Osteoblast (primary cell): ENCODE measurements around the gene CLEC4F. TPM values are rescaled to one million over a fixed set of nuclear protein-coding genes. Genes with fewer than 3 reads are reported as not detected.

Experiments
- DNase-seq: peaks from one replicate; pipeline ENCODE4 v3.0.0; 2011; ENCODE audit warnings: low spot score, mixed read lengths; ENCODE audit not compliant: insufficient read length; ENCODE audit errors: missing footprints
- H2AFZ ChIP-seq: 2 replicates; pipeline ENCODE4 v1.6.0; 2011; ENCODE audit warnings: mild to moderate bottlenecking, low read length
- H3K27ac ChIP-seq: 2 replicates; pipeline ENCODE4 v1.5.1; 2011; ENCODE audit warnings: mild to moderate bottlenecking, low read depth, low read length, moderate library complexity
- H3K27me3 ChIP-seq: 2 replicates; pipeline ENCODE4 v1.6.0; 2012; ENCODE audit warnings: mild to moderate bottlenecking, control low read depth, inconsistent platforms, low read length, moderate library complexity; ENCODE audit not compliant: insufficient read depth
- H3K36me3 ChIP-seq: 2 replicates; pipeline ENCODE4 v1.5.1; 2011; ENCODE audit warnings: mild to moderate bottlenecking, low read length, control low read depth, moderate library complexity; ENCODE audit not compliant: insufficient read depth
- H3K4me1 ChIP-seq: 2 replicates; pipeline ENCODE4 v1.5.1; 2011; ENCODE audit warnings: mild to moderate bottlenecking, low read length, control low read depth, moderate library complexity; ENCODE audit not compliant: insufficient read depth
- H3K4me2 ChIP-seq: 2 replicates; pipeline ENCODE4 v1.6.0; 2011; ENCODE audit warnings: mild to moderate bottlenecking, low read length; ENCODE audit not compliant: insufficient read depth
- H3K4me3 ChIP-seq: fragments of 200-600 bp; sonication (generic); 3 replicates; pipeline ENCODE4 v1.5.1; 2012; ENCODE audit warnings: mild to moderate bottlenecking, low read length, inconsistent platforms; ENCODE audit not compliant: insufficient read depth
- H3K79me2 ChIP-seq: 2 replicates; pipeline ENCODE4 v1.6.0; 2012; ENCODE audit warnings: mild to moderate bottlenecking, low read length, control low read depth, inconsistent platforms; ENCODE audit not compliant: insufficient read depth
- H3K9me3 ChIP-seq: 2 replicates; pipeline ENCODE4 v1.5.1; 2011; ENCODE audit warnings: low read depth, low read length, control low read depth
- H4K20me1 ChIP-seq: 2 replicates; pipeline ENCODE4 v1.6.0; 2012; ENCODE audit warnings: mild to moderate bottlenecking, low read length, control low read depth; ENCODE audit not compliant: insufficient read depth
- total RNA-seq: library from RNA; depleted of rRNA; stranded (reverse); fragments of >200 nt; gene quantifications from 2 replicates; pipeline ENCODE4 v1.2.3, GENCODE V29; 2012
- TF ChIP-seq, protein P1 (sequence below): IDR thresholded peaks from 2 replicates; pipeline ENCODE4 v1.5.1; 2011; ENCODE audit warnings: mild to moderate bottlenecking, low read depth, low read length, moderate library complexity; ENCODE audit errors: extremely low read depth

The CLEC4F gene
- total RNA-seq, 1 donor = not detected

DNA sequence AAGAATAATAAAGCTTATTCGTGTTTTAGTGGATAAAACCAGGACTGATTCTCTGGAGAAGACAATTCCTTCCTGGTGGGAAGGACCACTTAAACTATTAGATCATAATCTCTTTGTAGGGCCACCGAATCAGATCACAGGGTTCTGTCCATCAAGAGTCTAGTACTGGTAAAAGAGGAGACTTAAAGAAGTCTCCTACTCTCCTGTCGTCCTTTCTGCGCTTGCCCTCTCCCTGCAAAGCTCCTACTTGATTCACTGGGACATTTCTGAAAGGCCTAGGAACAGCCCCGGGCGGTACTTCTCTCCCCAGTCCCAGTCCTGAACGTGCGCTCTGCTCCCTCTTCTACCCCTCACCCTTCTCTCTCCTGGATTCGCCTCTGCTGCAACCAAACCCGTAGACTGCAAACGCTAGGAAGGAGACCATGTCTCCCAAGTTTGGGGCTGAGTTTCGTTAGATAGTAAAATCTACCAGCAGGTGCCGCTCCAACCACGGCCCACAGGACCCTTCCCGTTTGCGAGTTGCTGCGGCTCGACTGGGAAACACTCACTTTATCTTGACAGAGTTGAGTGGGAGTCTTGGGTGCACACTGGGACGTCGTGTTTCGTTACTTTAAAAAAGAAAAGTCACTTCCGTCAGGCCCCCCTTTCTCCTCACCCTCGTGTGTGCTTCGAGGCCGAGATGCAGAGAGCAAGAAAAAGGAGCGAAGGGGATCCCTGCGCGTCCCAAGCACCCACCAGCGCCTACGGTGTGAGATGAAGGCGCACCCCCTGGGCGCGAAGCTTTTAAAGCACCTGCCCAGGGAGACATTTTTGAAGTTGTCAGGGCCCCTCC, 30.9 kb downstream of the CLEC4F start:
- peaks cover 68% of the 10 kb centered on the region for H3K27me3 ChIP-seq
- peak; percentile 91 for DNase-seq
- no peaks in the 10 kb centered on the region for H3K4me1 ChIP-seq
- no peak overlapping the region for H3K27ac ChIP-seq
- H3K79me2 ChIP-seq = no peaks in the 10 kb centered on the region
- H3K4me2 ChIP-seq = peak overlapping the region; percentile 51
- H2AFZ ChIP-seq = peak overlapping the region; percentile 74
- no peaks in the 10 kb centered on the region for H3K9me3 ChIP-seq
- no peaks in the 10 kb centered on the region for H3K36me3 ChIP-seq
- no peaks in the 10 kb centered on the region for H4K20me1 ChIP-seq
- H3K4me3 ChIP-seq = no peak overlapping the region
- TF ChIP-seq, protein P1, sequence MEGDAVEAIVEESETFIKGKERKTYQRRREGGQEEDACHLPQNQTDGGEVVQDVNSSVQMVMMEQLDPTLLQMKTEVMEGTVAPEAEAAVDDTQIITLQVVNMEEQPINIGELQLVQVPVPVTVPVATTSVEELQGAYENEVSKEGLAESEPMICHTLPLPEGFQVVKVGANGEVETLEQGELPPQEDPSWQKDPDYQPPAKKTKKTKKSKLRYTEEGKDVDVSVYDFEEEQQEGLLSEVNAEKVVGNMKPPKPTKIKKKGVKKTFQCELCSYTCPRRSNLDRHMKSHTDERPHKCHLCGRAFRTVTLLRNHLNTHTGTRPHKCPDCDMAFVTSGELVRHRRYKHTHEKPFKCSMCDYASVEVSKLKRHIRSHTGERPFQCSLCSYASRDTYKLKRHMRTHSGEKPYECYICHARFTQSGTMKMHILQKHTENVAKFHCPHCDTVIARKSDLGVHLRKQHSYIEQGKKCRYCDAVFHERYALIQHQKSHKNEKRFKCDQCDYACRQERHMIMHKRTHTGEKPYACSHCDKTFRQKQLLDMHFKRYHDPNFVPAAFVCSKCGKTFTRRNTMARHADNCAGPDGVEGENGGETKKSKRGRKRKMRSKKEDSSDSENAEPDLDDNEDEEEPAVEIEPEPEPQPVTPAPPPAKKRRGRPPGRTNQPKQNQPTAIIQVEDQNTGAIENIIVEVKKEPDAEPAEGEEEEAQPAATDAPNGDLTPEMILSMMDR = peak; percentile 65

DNA sequence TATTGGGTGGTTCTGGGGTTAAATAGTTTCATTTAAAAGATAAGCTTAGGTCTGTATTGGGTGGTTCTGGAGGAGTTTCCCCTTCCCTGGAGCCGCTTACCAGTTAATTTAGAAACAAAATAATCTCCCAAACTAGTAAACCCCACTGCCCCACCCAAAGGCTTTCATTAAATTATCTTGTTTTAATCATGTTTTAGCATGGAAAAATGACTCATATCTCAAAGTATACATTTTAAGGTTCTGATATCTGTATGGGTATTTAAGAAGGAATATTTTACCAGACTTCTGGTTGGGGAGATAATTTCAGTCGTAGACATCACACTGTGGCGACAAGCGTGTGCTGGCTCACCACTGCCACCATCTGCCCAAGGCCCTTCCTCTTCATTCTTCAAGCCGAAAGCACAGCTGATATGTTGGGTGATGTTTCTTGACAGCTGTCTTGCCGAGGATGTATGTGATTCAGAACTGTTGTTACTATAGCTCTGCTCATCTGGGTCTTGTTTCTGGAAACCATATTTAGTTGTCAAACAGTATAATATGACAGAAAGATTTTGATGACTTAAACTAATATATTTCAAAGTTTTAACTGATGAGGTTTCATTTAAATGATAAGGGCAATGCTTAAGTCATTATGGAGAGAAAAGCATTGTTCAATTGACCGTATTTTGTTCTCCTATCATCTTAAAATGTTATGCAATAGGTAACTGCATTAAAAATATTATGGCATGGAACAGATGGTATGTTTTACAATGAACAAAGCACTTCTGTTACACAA, 35.1 kb downstream of the CLEC4F start:
- no peak for DNase-seq
- Histone ChIP-seq H4K20me1 (no peaks in the 10 kb centered on the region), H3K27ac (no peak overlapping the region), H2AFZ (no peak overlapping the region), H3K4me2 (no peak overlapping the region), H3K9me3 (no peaks in the 10 kb centered on the region), H3K4me1 (no peaks in the 10 kb centered on the region), H3K79me2 (no peaks in the 10 kb centered on the region), H3K36me3 (no peaks in the 10 kb centered on the region), H3K27me3 (peaks cover 37% of the 10 kb centered on the region), H3K4me3 (no peak overlapping the region)
- TF ChIP-seq, protein P1 = peak; percentile 52

DNA sequence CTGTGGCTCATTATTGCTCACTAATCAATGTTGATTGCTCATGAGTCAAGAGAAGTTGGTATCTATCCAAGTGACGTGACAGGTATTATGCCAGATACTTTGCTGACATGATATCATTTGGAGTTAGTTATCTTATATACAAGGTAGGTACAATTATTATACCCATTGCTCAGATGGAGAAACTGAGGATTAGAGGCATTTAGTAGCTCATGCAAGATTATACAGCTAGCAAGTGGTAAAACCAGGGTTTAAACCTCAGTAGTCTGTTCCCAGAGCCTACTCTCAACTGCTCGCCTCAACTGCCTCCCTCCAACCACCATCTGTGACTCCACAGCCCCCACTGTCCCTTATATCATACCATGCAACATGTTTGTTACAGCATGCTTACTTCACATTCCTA, 36.1 kb downstream of the CLEC4F start:
- Histone ChIP-seq H3K4me1 (no peaks in the 10 kb centered on the region), H3K9me3 (no peaks in the 10 kb centered on the region), H3K27me3 (peaks cover 31% of the 10 kb centered on the region), H3K4me2 (no peak overlapping the region), H3K27ac (no peak overlapping the region), H3K36me3 (no peaks in the 10 kb centered on the region), H3K4me3 (no peak overlapping the region), H4K20me1 (no peaks in the 10 kb centered on the region), H2AFZ (no peak overlapping the region), H3K79me2 (no peaks in the 10 kb centered on the region)
- DNase-seq = no peak
- TF ChIP-seq, protein P1 = no peak
